B cell (primary cell): ENCODE data around the gene GTF2IRD1. TPM values are rescaled to one million over a fixed set of nuclear protein-coding genes. Genes with fewer than 3 reads are reported as not detected.

Experiments used
- ATAC-seq: fragments of 200-7000 bp; cut with Tn5 transposase; one replicate; pipeline ENCODE4 v1.10.0; 2021; ENCODE audit warnings: low read depth, mild to moderate bottlenecking, moderate number of reproducible peaks, moderate library complexity
- CTCF ChIA-PET: fragments of 350-600 bp; sonication (Branson Sonifier 250); formaldehyde crosslinking; loops from one replicate; lab custom pipeline; 2021; ENCODE audit warnings: antibody characterized with exemption, inconsistent platforms; lab: Charles Lee
- POLR2A ChIA-PET: fragments of 350-600 bp; sonication (Branson Sonifier 250); formaldehyde crosslinking; loops from one replicate; lab custom pipeline; 2021; ENCODE audit warnings: antibody characterized with exemption; lab: Charles Lee
- DNase-seq: peaks from one replicate; pipeline ENCODE4 v3.0.0; 2013
- H2AFZ ChIP-seq: 2 replicates; pipeline ENCODE4 v1.6.1; 2012; ENCODE audit warnings: mild to moderate bottlenecking, low read depth, low read length; ENCODE audit not compliant: insufficient read depth, poor library complexity, severe bottlenecking
- H3K27ac ChIP-seq, 2 donors: 1 replicate in 1 of 2; 2 replicates in 1 of 2; pipeline ENCODE4 v1.5.1; 2012 to 2013; ENCODE audit warnings: low read length in 2 of 2, mild to moderate bottlenecking in 2 of 2, moderate library complexity in 1 of 2
- H3K27me3 ChIP-seq, 4 experiments: fragments of 200-600 bp in 1 of 4; sonication (generic) in 1 of 4; replicated peaks in 1 of 4; 1 replicate in 2 of 4; 2 replicates in 2 of 4; pipeline versions ENCODE4 v1.6.1 to v1.7.0; 2013 to 2016; ENCODE audit warnings: low read length in 3 of 4, mild to moderate bottlenecking in 2 of 4, mixed read lengths in 1 of 4, moderate library complexity in 1 of 4; ENCODE audit not compliant: insufficient read depth in 4 of 4, control insufficient read depth in 3 of 4; ENCODE audit errors: control extremely low read depth in 1 of 4
- H3K36me3 ChIP-seq, 2 experiments: replicated peaks in 1 of 2; 1 replicate in 1 of 2; 2 replicates in 1 of 2; pipeline versions ENCODE4 v1.6.1 to v1.7.1; 2013; ENCODE audit warnings: low read length in 1 of 2; ENCODE audit not compliant: insufficient read depth in 2 of 2, control insufficient read depth in 1 of 2; ENCODE audit errors: control extremely low read depth in 1 of 2, extremely low read depth in 1 of 2
- H3K4me1 ChIP-seq, 2 donors: fragments of 200-600 bp in 1 of 2; sonication (generic) in 1 of 2; 1 replicate in 1 of 2; 2 replicates in 1 of 2; pipeline versions ENCODE4 v1.5.1 to v1.6.1; 2013 to 2017; ENCODE audit warnings: low read length in 2 of 2; ENCODE audit not compliant: control insufficient read depth in 2 of 2, insufficient read depth in 2 of 2
- H3K4me2 ChIP-seq: replicated peaks from 2 replicates; pipeline ENCODE3; 2012; ENCODE audit warnings: mild to moderate bottlenecking, low read depth, low read length; ENCODE audit not compliant: poor library complexity, severe bottlenecking
- H3K4me3 ChIP-seq, 5 experiments: fragments of 200-600 bp in 1 of 5; sonication (generic) in 1 of 5; 1 replicate in 3 of 5; 2 replicates in 2 of 5; pipeline versions ENCODE4 v1.5.1 to v1.7.0; 2011 to 2016; ENCODE audit warnings: low read length in 4 of 5, mild to moderate bottlenecking in 4 of 5, low read depth in 2 of 5, control low read depth in 1 of 5, moderate library complexity in 1 of 5; ENCODE audit not compliant: insufficient read depth in 1 of 5; ENCODE audit errors: control extremely low read depth in 1 of 5, extremely low read depth in 1 of 5
- H3K79me2 ChIP-seq: fragments of 200-600 bp; sonication (generic); one replicate; pipeline ENCODE4 v1.6.0; 2016; ENCODE audit warnings: low read length; ENCODE audit not compliant: control insufficient read depth, insufficient read depth
- H3K9ac ChIP-seq: fragments of 200-600 bp; sonication (generic); 2 replicates; pipeline ENCODE4 v1.6.1; 2017; ENCODE audit warnings: mild to moderate bottlenecking, low read length, moderate library complexity
- H3K9me3 ChIP-seq, 3 donors: one replicate each; pipeline versions ENCODE4 v1.6.1 to v1.7.1; 2013; ENCODE audit warnings: low read length in 2 of 3; ENCODE audit not compliant: control insufficient read depth in 2 of 3, insufficient read depth in 1 of 3; ENCODE audit errors: control extremely low read depth in 1 of 3
- H4K20me1 ChIP-seq: 2 replicates; pipeline ENCODE4 v1.6.0; 2012; ENCODE audit warnings: mild to moderate bottlenecking, low read length; ENCODE audit not compliant: insufficient read depth, control insufficient read depth, poor library complexity, severe bottlenecking
- H3K27ac Mint-ChIP-seq: one replicate; pipeline ENCODE4 v1.8.0; 2021; ENCODE audit warnings: mixed read lengths
- H3K27me3 Mint-ChIP-seq: one replicate; pipeline ENCODE4 v1.8.0; 2021; ENCODE audit warnings: mixed read lengths
- H3K4me1 Mint-ChIP-seq: one replicate; pipeline ENCODE4 v1.8.0; 2021; ENCODE audit warnings: mixed read lengths
- H3K4me3 Mint-ChIP-seq: one replicate; pipeline ENCODE4 v1.8.0; 2021; ENCODE audit warnings: mixed read lengths
- H3K9me3 Mint-ChIP-seq: one replicate; pipeline ENCODE4 v1.8.0; 2022; ENCODE audit warnings: mixed read lengths; ENCODE audit not compliant: insufficient read depth
- EZH2 ChIP-seq: IDR thresholded peaks from 2 replicates; pipeline ENCODE4 v1.6.1; 2012; ENCODE audit warnings: borderline replicate concordance, low read depth, mild to moderate bottlenecking, moderate library complexity, low read length; ENCODE audit not compliant: insufficient read depth, poor library complexity, severe bottlenecking
- WGBS: methylation state at CpG from one replicate; pipeline ENCODE4 v1.1.5; 2013; ENCODE audit warnings: missing lambda C conversion rate; ENCODE audit not compliant: insufficient coverage; 5-methylcytosine and 5-hydroxymethylcytosine counted together
- intact Hi-C: fragments of 100-400 bp; cut with micrococcal nuclease; formaldehyde crosslinking; loops from one replicate; pipeline ENCODE4 v1.10.0; 2022
- polyA plus RNA-seq: library from polyadenylated mRNA; depleted of rRNA; stranded (reverse); fragments of >200 nt; gene quantifications from 2 replicates; pipeline ENCODE4 v1.2.3, GENCODE V29; 2012
- total RNA-seq, 2 donors: library from RNA; stranded (reverse); fragments of 120-200 nt in 1 of 2; gene quantifications; 1 replicate in 1 of 2; 2 replicates in 1 of 2; pipeline versions ENCODE4 v1.2.3 to v1.2.4, GENCODE V29; 2013 to 2022
- TF ChIP-seq, protein P1 (sequence below): fragments of 200-600 bp; IDR thresholded peaks from one replicate; pipeline ENCODE4 v1.8.0; 2022; ENCODE audit warnings: antibody characterized with exemption, mild to moderate bottlenecking

GTF2IRD1 gene
- total and polyA plus RNA-seq, 2 donors (not counting 1 experiment from before 2014, with no cell fraction given), result 0.45 to 2.2 TPM

DNA sequence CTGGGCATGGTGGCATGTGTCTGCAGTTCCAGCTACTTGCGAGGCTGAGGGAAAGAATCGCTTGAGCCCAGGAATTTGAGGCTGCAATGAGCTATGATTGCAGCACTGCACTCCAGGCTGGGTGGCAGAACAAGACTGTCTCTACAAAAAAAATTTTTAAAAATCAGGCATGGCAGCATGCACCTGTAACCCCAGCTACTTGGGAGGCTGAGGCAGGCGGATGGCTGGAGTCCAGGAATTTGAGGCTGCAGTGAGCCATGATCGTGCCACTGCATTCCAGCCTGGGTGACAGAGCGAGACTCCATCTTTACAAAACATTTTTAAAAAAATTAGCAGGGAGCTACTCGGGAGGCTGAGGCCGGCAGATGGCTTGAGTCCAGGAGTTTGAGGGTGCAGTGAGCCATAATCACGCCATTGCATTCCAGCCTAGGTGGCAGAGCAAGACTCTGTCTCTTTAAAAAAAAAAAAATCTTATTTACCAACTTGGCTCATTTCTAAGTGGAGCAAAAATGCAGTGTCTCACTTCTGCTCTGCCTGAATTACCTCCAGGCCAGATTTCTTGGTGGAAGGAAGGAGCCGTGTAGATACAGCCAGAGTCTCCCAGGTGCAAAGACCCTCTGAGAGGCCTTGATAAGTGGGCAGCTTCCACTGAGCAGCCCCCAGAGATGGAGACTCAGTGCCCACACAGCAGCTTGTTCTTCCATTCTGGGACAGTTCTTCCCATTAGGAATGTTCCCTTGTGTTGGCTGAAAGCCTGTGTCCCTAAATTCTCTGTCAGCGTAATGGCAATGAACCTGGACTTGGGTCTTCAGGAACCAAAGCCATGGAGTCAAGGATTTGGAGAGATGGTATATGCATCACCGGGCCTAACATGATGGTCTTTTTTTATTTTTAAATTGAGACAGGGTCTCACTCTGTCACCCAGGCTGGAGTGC, 30.0 kb downstream of the GTF2IRD1 start:
- Histone ChIP-seq H3K4me1 (peaks cover 15 to 24% of the 10 kb centered on the region in 2 donors), H2AFZ (no peak overlapping the region), H3K9me3 (peaks cover 0 to 9% (median 0%) of the 10 kb centered on the region in 3 donors), H3K79me2 (no peaks in the 10 kb centered on the region), H3K4me2 (no peak overlapping the region), H3K36me3 (no peaks in the 10 kb centered on the region), H3K4me3 (no peak overlapping the region), H3K27ac (no peak overlapping the region), H3K9ac (no peak overlapping the region), H4K20me1 (no peaks in the 10 kb centered on the region), H3K27me3 (peaks cover 0 to 30% (median 8%) of the 10 kb centered on the region in 4 experiments)
- no peak for ATAC-seq
- Mint-ChIP-seq H3K27ac (no peak overlapping the region), H3K4me3 (no peak overlapping the region), H3K9me3 (no peaks in the 10 kb centered on the region), H3K27me3 (peaks cover 11% of the 10 kb centered on the region), H3K4me1 (peaks cover 14% of the 10 kb centered on the region)
- ChIA-PET CTCF (no interaction called here), POLR2A (no interaction called here)
- DNase-seq, result no peak
- intact Hi-C loops, result no loop called here
- WGBS, result 93% methylated on average over 5 of the region's 11 CpGs
- TF ChIP-seq EZH2, result no peak
- TF ChIP-seq, protein P1, sequence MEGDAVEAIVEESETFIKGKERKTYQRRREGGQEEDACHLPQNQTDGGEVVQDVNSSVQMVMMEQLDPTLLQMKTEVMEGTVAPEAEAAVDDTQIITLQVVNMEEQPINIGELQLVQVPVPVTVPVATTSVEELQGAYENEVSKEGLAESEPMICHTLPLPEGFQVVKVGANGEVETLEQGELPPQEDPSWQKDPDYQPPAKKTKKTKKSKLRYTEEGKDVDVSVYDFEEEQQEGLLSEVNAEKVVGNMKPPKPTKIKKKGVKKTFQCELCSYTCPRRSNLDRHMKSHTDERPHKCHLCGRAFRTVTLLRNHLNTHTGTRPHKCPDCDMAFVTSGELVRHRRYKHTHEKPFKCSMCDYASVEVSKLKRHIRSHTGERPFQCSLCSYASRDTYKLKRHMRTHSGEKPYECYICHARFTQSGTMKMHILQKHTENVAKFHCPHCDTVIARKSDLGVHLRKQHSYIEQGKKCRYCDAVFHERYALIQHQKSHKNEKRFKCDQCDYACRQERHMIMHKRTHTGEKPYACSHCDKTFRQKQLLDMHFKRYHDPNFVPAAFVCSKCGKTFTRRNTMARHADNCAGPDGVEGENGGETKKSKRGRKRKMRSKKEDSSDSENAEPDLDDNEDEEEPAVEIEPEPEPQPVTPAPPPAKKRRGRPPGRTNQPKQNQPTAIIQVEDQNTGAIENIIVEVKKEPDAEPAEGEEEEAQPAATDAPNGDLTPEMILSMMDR, result no peak

DNA sequence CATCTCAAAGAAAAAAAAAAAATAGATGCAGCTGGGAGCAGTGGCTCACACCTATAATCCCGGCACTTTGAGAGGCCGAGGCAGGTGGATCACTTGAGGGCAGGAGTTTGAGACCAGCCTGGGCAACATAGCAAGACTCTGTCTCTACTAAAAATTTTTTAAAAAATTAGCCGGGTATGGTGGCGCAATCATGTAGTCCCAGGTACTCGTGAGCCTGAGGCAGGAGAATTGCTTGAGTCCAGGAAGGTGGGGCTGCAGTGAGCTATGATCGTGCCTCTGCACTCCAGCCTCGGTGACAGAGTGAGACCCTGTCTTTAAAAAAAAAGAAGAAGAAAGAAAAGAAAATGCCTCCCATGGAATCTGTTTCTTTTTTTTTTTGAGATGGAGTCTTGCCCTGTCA, 31.9 kb downstream of the GTF2IRD1 start:
- TF ChIP-seq EZH2, result no peak
- TF ChIP-seq, protein P1, result no peak
- 97% methylated on average over 4 of the region's 7 CpGs for WGBS
- Histone ChIP-seq H2AFZ (no peak overlapping the region), H3K9me3 (peaks cover 0 to 2% (median 0%) of the 10 kb centered on the region in 3 donors), H4K20me1 (no peaks in the 10 kb centered on the region), H3K4me2 (no peak overlapping the region), H3K36me3 (no peaks in the 10 kb centered on the region), H3K27ac (no peak overlapping the region), H3K79me2 (no peaks in the 10 kb centered on the region), H3K27me3 (peaks cover 0 to 22% (median 6%) of the 10 kb centered on the region in 4 experiments), H3K9ac (no peak overlapping the region), H3K4me3 (no peak overlapping the region), H3K4me1 (peaks cover 4 to 7% of the 10 kb centered on the region in 2 donors)
- H3K4me1 Mint-ChIP-seq, result peaks cover 1% of the 10 kb centered on the region
- intact Hi-C loops, result no loop called here
- no peaks in the 10 kb centered on the region for H3K9me3 Mint-ChIP-seq
- ChIA-PET POLR2A (no interaction called here), CTCF (interaction anchor here (0.6 to 0.9 kb wide), 2 partner anchors 17 to 40 kb away, joined by 3 read pairs; no protein-coding TSS in a partner anchor)
- no peak for DNase-seq
- no peak overlapping the region for H3K4me3 Mint-ChIP-seq
- no peak for ATAC-seq
- no peak overlapping the region for H3K27ac Mint-ChIP-seq
- peaks cover 7% of the 10 kb centered on the region for H3K27me3 Mint-ChIP-seq
